SK-N-SH treated with all-trans-retinoic acid at 6 μM for 48 hours (cell line): ENCODE data around the gene CFAP97.

Experiments
- ATAC-seq: fragments of 200-7000 bp; cut with Tn5 transposase; 3 replicates; pipeline ENCODE4 v1.9.1; 2020; ENCODE audit warnings: mild to moderate bottlenecking, moderate library complexity
- ARNTL ChIP-seq: fragments of 450-650 bp; formaldehyde crosslinking; IDR thresholded peaks from 2 replicates; pipeline ENCODE4 v1.5.0; 2020; ENCODE audit warnings: low read depth, mild to moderate bottlenecking, moderate library complexity, borderline replicate concordance
- BACH2 ChIP-seq: fragments of 250-450 bp; sonication (Bioruptor Pico); IDR thresholded peaks from 2 replicates; pipeline ENCODE4 v1.9.0; 2021; ENCODE audit warnings: mild to moderate bottlenecking, borderline replicate concordance
- CSDC2 ChIP-seq: fragments of 250-450 bp; sonication (Bioruptor Pico); IDR thresholded peaks from 2 replicates; pipeline ENCODE4 v1.5.0; 2020; ENCODE audit warnings: mild to moderate bottlenecking, moderate library complexity
- ESRRG ChIP-seq: fragments of 250-450 bp; sonication (Bioruptor Pico); IDR thresholded peaks from 2 replicates; pipeline ENCODE4 v1.6.1; 2021; ENCODE audit warnings: mild to moderate bottlenecking
- GLIS3 ChIP-seq: fragments of 250-450 bp; sonication (Bioruptor Pico); IDR thresholded peaks from 2 replicates; pipeline ENCODE4 v1.5.0; 2020; ENCODE audit warnings: mild to moderate bottlenecking, moderate library complexity
- ISL1 ChIP-seq: fragments of 250-450 bp; sonication (Bioruptor Pico); IDR thresholded peaks from 2 replicates; pipeline ENCODE4 v2.1.2; 2022; ENCODE audit warnings: mild to moderate bottlenecking, moderate library complexity
- OSR1 ChIP-seq: fragments of 250-450 bp; sonication (Bioruptor Pico); IDR thresholded peaks from 2 replicates; pipeline ENCODE4 v1.8.0; 2022; ENCODE audit warnings: moderate library complexity, mild to moderate bottlenecking, inconsistent platforms
- PPARA ChIP-seq: fragments of 250-450 bp; sonication (Bioruptor Pico); IDR thresholded peaks from 2 replicates; pipeline ENCODE4 v1.5.0; 2020; ENCODE audit warnings: mild to moderate bottlenecking, borderline replicate concordance
- RARB ChIP-seq: fragments of 250-450 bp; sonication (Bioruptor Pico); IDR thresholded peaks from 2 replicates; pipeline ENCODE4 v1.8.0; 2021; ENCODE audit warnings: mild to moderate bottlenecking, moderate library complexity
- SNAI2 ChIP-seq: fragments of 250-450 bp; sonication (Bioruptor Pico); IDR thresholded peaks from 2 replicates; pipeline ENCODE4 v1.5.0; 2020; ENCODE audit warnings: mild to moderate bottlenecking, moderate library complexity
- TCF4 ChIP-seq: fragments of 250-450 bp; sonication (Bioruptor Pico); IDR thresholded peaks from 2 replicates; pipeline ENCODE4 v1.8.0; 2021; ENCODE audit warnings: mild to moderate bottlenecking, moderate library complexity, borderline replicate concordance
- TOX ChIP-seq: fragments of 250-450 bp; sonication (Bioruptor Pico); IDR thresholded peaks from 2 replicates; pipeline ENCODE4 v1.8.0; 2021; ENCODE audit warnings: mild to moderate bottlenecking, moderate library complexity, borderline replicate concordance
- TSHZ2 ChIP-seq: fragments of 250-450 bp; sonication (Bioruptor Pico); IDR thresholded peaks from 2 replicates; pipeline ENCODE4 v1.5.0; 2020; ENCODE audit warnings: mild to moderate bottlenecking, moderate library complexity
- ZNF565 ChIP-seq: fragments of 450-650 bp; formaldehyde crosslinking; conservative IDR thresholded peaks from 2 replicates; pipeline ENCODE4 v1.5.0; 2020; ENCODE audit warnings: low read depth, mild to moderate bottlenecking, moderate library complexity
- ZNF70 ChIP-seq: fragments of 450-650 bp; formaldehyde crosslinking; IDR thresholded peaks from 2 replicates; pipeline ENCODE4 v1.5.0; 2020; ENCODE audit warnings: mild to moderate bottlenecking, moderate library complexity
- TF ChIP-seq, protein P1 (sequence below): fragments of 250-450 bp; sonication (Bioruptor Pico); IDR thresholded peaks from 2 replicates; pipeline ENCODE4 v1.5.1; 2021; ENCODE audit warnings: mild to moderate bottlenecking, moderate library complexity
- TF ChIP-seq, protein P2 (sequence below): fragments of 250-450 bp; sonication (Bioruptor Pico); IDR thresholded peaks from 2 replicates; pipeline ENCODE4 v1.8.0; 2020; ENCODE audit warnings: mild to moderate bottlenecking, moderate library complexity, borderline replicate concordance
- TF ChIP-seq, protein P3 (sequence below): fragments of 250-450 bp; sonication (Bioruptor Pico); IDR thresholded peaks from 2 replicates; pipeline ENCODE4 v1.8.0; 2021; ENCODE audit warnings: low read depth, mild to moderate bottlenecking, moderate library complexity, borderline replicate concordance

CFAP97 gene

GRCh38 chr4:185248393-185249039 lies 44.7 kb upstream of the CFAP97 start (continued):
- TF ChIP-seq, protein P1, sequence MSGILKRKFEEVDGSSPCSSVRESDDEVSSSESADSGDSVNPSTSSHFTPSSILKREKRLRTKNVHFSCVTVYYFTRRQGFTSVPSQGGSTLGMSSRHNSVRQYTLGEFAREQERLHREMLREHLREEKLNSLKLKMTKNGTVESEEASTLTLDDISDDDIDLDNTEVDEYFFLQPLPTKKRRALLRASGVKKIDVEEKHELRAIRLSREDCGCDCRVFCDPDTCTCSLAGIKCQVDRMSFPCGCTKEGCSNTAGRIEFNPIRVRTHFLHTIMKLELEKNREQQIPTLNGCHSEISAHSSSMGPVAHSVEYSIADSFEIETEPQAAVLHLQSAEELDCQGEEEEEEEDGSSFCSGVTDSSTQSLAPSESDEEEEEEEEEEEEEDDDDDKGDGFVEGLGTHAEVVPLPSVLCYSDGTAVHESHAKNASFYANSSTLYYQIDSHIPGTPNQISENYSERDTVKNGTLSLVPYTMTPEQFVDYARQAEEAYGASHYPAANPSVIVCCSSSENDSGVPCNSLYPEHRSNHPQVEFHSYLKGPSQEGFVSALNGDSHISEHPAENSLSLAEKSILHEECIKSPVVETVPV = no peak
- TF ChIP-seq TOX (no peak), RARB (CRISPR knock-in tag) (no peak), ESRRG (CRISPR knock-in tag) (no peak), ARNTL (CRISPR knock-in tag) (no peak), ZNF70 (CRISPR knock-in tag) (no peak), BACH2 (CRISPR knock-in tag) (no peak)
- TF ChIP-seq, protein P2, sequence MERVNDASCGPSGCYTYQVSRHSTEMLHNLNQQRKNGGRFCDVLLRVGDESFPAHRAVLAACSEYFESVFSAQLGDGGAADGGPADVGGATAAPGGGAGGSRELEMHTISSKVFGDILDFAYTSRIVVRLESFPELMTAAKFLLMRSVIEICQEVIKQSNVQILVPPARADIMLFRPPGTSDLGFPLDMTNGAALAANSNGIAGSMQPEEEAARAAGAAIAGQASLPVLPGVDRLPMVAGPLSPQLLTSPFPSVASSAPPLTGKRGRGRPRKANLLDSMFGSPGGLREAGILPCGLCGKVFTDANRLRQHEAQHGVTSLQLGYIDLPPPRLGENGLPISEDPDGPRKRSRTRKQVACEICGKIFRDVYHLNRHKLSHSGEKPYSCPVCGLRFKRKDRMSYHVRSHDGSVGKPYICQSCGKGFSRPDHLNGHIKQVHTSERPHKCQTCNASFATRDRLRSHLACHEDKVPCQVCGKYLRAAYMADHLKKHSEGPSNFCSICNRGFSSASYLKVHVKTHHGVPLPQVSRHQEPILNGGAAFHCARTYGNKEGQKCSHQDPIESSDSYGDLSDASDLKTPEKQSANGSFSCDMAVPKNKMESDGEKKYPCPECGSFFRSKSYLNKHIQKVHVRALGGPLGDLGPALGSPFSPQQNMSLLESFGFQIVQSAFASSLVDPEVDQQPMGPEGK = no peak

DNA sequence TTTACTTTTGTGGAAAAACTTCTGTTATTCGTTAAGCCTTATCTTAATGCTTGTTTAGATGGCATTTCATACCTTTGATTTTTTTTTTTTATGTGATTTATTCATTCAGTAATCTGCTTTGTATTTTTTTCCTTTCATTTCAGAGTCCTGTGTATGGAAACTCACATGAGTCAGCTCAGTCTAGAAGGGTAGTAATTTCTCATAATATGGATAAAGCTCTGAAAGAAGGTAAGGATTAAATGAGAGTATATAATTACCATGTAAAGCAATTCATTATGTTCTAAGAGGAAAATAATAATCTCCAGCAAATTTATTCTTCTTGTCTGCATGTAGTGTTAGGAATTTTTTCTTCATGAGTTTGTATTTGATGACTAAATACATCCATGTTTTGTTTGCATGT lies 43.4 kb upstream of the CFAP97 start:
- peak; percentile 37; the same call in 1 of the 3 replicates for ATAC-seq
- TF ChIP-seq ESRRG (CRISPR knock-in tag) = no peak
- 0 out of 2 replicates have a peak, but pooled peaks have one; percentile 11 for TF ChIP-seq ISL1 (CRISPR knock-in tag)

DNA sequence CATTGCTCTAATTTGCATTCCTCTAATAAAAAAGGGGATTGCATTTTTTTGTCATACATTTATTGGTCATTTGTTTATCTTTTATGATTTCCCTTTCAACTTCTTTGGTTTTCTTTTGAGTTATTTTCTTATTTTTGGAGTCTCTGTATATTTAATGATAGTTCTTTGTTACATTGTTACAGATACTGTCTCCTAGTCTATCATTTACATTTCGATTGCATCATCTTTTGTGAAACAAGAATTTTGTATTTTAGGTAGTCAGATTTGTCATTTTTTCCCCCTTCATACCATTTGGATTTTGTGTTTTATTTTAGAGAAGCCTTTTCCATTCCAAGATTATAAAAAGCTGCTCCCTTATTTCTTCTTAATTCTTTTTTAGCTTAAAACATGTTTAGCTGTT lies 42.7 kb upstream of the CFAP97 start:
- ATAC-seq = no peak
- no peak for TF ChIP-seq TOX
- TF ChIP-seq CSDC2 (CRISPR knock-in tag) = no peak
- no peak for TF ChIP-seq ZNF565
- no peak for TF ChIP-seq BACH2 (CRISPR knock-in tag)
- TF ChIP-seq SNAI2 (CRISPR knock-in tag) = no peak
- no peak for TF ChIP-seq TCF4 (CRISPR knock-in tag)
- TF ChIP-seq OSR1 (CRISPR knock-in tag) = no peak
- TF ChIP-seq ISL1 (CRISPR knock-in tag) = no peak
- TF ChIP-seq, all 23 proteins: peak for 0

DNA sequence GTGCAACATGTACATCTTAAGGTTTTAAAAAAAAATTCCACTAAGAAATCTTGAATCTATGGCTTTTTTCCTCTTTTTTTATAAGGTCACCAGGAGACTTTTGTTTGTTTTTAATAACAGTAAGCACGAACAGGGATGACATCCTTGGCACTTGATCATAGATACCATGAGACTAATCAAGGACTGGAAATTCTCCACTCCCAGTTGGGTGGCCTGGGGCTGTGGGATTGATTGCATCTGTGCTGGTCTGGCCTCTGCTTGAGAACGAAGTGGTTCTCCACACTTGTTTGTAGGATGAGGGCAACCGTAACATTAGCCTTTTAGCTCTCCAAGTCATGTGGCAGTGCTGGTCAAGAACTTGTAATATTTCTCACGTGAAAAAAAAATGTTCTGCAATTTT lies 41.0 kb upstream of the CFAP97 start:
- TF ChIP-seq, protein P2 = no peak
- TF ChIP-seq TCF4 (CRISPR knock-in tag) = peak; percentile 51; the same call in 1 of the 2 replicates
- no peak for TF ChIP-seq BACH2 (CRISPR knock-in tag)
- no peak for TF ChIP-seq GLIS3
- 0 out of 2 replicates have a peak, but pooled peaks have one; percentile 13 for TF ChIP-seq TSHZ2
- TF ChIP-seq OSR1 (CRISPR knock-in tag) = no peak
- no peak for TF ChIP-seq ISL1 (CRISPR knock-in tag)
- peak; percentile 68 for ATAC-seq

DNA sequence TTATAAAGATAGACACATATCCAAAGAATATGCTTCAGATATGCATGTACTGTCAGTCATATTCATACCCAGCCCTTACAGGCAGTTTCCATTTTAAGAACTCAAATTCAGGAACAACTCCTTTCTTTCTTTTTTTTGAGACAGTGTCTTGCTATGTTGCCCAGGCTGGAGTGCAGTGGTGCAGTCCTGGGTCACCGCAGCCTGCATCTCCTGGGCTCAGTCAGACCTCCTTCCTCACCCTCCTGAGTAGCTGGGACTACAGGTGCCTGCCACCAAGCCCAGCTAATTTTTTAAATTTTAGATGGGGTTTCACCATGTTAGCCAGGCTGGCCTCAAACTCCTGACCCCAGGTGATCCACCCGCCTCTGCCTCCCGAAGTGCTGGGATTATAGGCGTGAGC lies 40.1 kb upstream of the CFAP97 start:
- no peak for ATAC-seq
- TF ChIP-seq PPARA = no peak
- TF ChIP-seq BACH2 (CRISPR knock-in tag) = no peak
- TF ChIP-seq GLIS3 = no peak
- TF ChIP-seq, protein P1 = no peak
- no peak for TF ChIP-seq OSR1 (CRISPR knock-in tag)
- TF ChIP-seq SNAI2 (CRISPR knock-in tag) = no peak
- no peak for TF ChIP-seq ZNF565
- TF ChIP-seq, protein P3, sequence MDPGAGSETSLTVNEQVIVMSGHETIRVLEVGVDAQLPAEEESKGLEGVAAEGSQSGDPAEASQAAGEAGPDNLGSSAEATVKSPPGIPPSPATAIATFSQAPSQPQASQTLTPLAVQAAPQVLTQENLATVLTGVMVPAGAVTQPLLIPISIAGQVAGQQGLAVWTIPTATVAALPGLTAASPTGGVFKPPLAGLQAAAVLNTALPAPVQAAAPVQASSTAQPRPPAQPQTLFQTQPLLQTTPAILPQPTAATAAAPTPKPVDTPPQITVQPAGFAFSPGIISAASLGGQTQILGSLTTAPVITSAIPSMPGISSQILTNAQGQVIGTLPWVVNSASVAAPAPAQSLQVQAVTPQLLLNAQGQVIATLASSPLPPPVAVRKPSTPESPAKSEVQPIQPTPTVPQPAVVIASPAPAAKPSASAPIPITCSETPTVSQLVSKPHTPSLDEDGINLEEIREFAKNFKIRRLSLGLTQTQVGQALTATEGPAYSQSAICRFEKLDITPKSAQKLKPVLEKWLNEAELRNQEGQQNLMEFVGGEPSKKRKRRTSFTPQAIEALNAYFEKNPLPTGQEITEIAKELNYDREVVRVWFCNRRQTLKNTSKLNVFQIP (CRISPR knock-in tag) = no peak
- no peak for TF ChIP-seq TCF4 (CRISPR knock-in tag)
- no peak for TF ChIP-seq ISL1 (CRISPR knock-in tag)
